ENCODE results near the gene BCO2.
"Not testable (repeated sequence)": the region's sequence is repeated elsewhere in the genome, so short reads cannot be mapped to it uniquely, and the experiment has no call there.

Gene BCO2

DNA sequence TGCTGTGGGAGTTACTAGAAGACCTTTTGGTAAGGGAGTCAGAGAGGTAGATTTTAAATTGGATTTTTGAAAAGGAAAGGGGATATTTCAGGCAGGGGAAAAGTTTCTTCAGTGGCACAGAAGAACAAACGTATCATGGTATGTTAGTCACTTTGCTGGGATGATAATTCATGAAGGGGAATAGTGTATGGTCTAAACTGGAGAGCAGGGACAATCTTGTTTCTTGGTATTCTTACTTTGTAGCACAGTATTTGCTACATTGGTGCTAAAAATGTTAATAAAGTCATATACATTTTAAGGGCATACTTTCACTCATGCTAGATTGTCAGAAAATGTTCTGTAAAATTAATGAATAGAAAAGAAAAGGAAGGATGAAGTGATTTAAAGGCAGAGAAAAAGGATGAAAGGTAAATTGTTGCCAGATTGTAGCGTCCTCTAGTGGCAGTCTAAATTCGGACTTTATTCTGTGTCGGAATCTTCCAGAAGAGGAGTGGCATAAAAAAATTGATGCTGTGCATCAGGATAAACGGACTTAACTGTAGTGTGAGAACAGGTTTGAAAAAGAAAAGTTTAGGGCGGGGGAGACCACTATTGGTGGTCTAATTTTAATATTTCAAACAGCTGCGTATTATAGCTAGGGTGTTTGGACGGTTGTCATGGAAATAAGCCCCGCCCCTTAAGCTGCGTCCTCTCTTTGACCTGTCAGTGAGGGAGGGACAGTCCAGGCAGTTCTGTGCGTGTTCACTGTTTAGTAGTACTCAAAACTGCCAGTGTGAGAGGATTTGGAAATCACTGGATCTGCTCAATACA lies at the start of gene BCO2:
TSS of gene BCO2 (plus strand) at position 724 of the 810 bp plus-strand sequence. CDS start 90 bp downstream, outside the sequence.
- Mint-ChIP-seq H3K4me1 (peaks cover 9% of the 10 kb centered on the region), H3K9me3 (no peaks in the 10 kb centered on the region), H3K27me3 (peaks cover 14% of the 10 kb centered on the region), H3K36me3 (no peaks in the 10 kb centered on the region), H3K27ac (peak within 1 kb of the TSS; percentile 30), H3K4me3 (peak within 1 kb of the TSS; percentile 27)

- no peaks in the 10 kb centered on the region for H3K36me3 Mint-ChIP-seq
- H3K27me3 Mint-ChIP-seq: no peaks in the 10 kb centered on the region
- no peaks in the 10 kb centered on the region for H3K9me3 Mint-ChIP-seq
- H3K4me3 Mint-ChIP-seq: no peak overlapping the region
- no peaks in the 10 kb centered on the region for H3K4me1 Mint-ChIP-seq
- no peak overlapping the region for H3K27ac Mint-ChIP-seq
Measured at GRCh38 chr11:112127056-112127455, 48.3 kb upstream of the BCO2 start.

GRCh38 chr11:112128483-112129121 lies 46.7 kb upstream of the BCO2 start:
- H3K4me1 Mint-ChIP-seq: no peaks in the 10 kb centered on the region
- no peaks in the 10 kb centered on the region for H3K27me3 Mint-ChIP-seq
- no peak overlapping the region for H3K27ac Mint-ChIP-seq
- no peaks in the 10 kb centered on the region for H3K36me3 Mint-ChIP-seq
- H3K9me3 Mint-ChIP-seq: no peaks in the 10 kb centered on the region
- H3K4me3 Mint-ChIP-seq: no peak overlapping the region

DNA sequence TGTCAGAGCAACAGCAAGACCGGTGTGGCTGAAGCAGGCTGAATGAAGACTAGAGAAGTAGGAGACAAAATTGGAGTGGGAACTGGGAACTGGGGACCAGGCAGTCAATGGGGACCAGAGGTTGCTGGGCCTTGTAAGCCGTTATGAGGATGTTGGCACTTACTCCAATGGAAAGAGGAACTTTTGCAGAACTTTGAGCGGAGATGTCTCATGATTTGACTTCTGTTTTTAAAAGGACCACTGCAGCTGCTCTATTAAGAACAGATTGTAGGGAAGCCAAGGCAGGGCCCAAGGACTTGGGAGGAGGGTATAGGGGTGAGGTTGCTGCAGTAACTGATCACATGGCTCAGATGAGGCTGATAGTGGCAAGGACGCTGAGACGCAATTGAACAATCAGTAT lies 45.7 kb upstream of the BCO2 start:
- Mint-ChIP-seq H3K36me3 (no peaks in the 10 kb centered on the region), H3K9me3 (no peaks in the 10 kb centered on the region), H3K4me1 (no peaks in the 10 kb centered on the region), H3K27me3 (no peaks in the 10 kb centered on the region), H3K4me3 (no peak overlapping the region), H3K27ac (no peak overlapping the region)

GRCh38 chr11:112132737-112133136 lies 42.6 kb upstream of the BCO2 start:
- Mint-ChIP-seq H3K36me3 (peaks cover 5% of the 10 kb centered on the region), H3K27me3 (no peaks in the 10 kb centered on the region), H3K27ac (no peak overlapping the region), H3K9me3 (no peaks in the 10 kb centered on the region), H3K4me3 (no peak overlapping the region), H3K4me1 (no peaks in the 10 kb centered on the region)

GRCh38 chr11:112134473-112134872 lies 40.8 kb upstream of the BCO2 start:
- Mint-ChIP-seq H3K4me3 (no peak overlapping the region), H3K4me1 (no peaks in the 10 kb centered on the region), H3K27ac (no peak overlapping the region), H3K36me3 (peaks cover 5% of the 10 kb centered on the region), H3K27me3 (no peaks in the 10 kb centered on the region), H3K9me3 (no peaks in the 10 kb centered on the region)

DNA sequence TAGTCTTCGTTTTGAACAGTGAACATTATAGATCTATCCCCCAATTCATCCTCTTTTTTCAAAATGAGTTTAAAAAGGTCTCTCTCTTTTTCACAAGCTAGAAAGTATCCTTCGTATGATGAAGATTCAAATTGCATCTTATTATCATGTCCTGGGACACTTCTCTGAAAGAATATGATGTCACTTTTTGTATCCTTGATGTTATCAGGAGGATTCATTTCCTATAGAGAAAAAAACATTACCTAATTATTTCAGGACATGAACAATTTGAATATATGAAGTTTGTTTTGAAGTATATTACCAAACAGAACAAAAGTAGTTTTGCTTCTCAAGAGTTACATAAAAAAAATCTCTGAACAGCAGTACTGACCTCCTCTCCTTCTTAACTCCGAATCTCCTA lies 31.7 kb upstream of the BCO2 start:
- H3K36me3 Mint-ChIP-seq: peaks cover 4% of the 10 kb centered on the region
- H3K9me3 Mint-ChIP-seq: peaks cover 4% of the 10 kb centered on the region

DNA sequence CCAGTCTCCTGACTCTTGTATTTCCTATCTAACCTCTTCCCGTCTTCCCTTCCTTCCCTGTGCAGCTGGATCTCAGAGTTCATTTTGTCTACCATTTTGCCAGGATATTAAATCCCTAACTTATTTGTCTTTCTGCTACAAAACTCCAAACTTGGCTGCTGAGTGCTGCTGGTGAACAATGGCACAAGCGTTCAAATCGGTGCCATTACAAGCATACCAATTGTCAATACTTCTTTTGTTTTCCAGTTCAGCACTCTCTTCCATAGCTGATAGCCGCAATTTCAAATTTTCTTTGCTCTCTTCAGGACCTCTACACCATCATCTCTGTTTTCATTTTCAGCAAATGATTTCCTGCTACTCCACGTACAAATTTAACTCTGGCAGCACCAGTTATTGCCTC lies 24.8 kb upstream of the BCO2 start:
- H3K4me3 Mint-ChIP-seq: no peak overlapping the region
- H3K27me3 Mint-ChIP-seq: no peaks in the 10 kb centered on the region
- no peaks in the 10 kb centered on the region for H3K36me3 Mint-ChIP-seq
- no peaks in the 10 kb centered on the region for H3K4me1 Mint-ChIP-seq
- H3K9me3 Mint-ChIP-seq: no peaks in the 10 kb centered on the region
- no peak overlapping the region for H3K27ac Mint-ChIP-seq

More for the DNA sequence above, 31.7 kb upstream of the BCO2 start:
- Mint-ChIP-seq H3K27me3 (no peaks in the 10 kb centered on the region), H3K4me3 (no peak overlapping the region), H3K4me1 (no peaks in the 10 kb centered on the region), H3K27ac (no peak overlapping the region)

GRCh38 chr11:112156153-112156955 lies 19.0 kb upstream of the BCO2 start:
- Mint-ChIP-seq H3K36me3 (no peaks in the 10 kb centered on the region), H3K9me3 (no peaks in the 10 kb centered on the region), H3K27ac (no peak overlapping the region), H3K4me1 (no peaks in the 10 kb centered on the region), H3K27me3 (peaks cover 3% of the 10 kb centered on the region), H3K4me3 (no peak overlapping the region)

- no peak overlapping the region for H3K27ac Mint-ChIP-seq
- no peaks in the 10 kb centered on the region for H3K36me3 Mint-ChIP-seq
- no peaks in the 10 kb centered on the region for H3K9me3 Mint-ChIP-seq
- H3K4me1 Mint-ChIP-seq: no peaks in the 10 kb centered on the region
- peaks cover 5% of the 10 kb centered on the region for H3K27me3 Mint-ChIP-seq
- no peak overlapping the region for H3K4me3 Mint-ChIP-seq
Measured at GRCh38 chr11:112156956-112157766, 18.2 kb upstream of the BCO2 start.

GRCh38 chr11:112159098-112160065 lies 15.9 kb upstream of the BCO2 start:
- Mint-ChIP-seq H3K9me3 (no peaks in the 10 kb centered on the region), H3K4me1 (peaks cover 4% of the 10 kb centered on the region), H3K36me3 (peaks cover 2% of the 10 kb centered on the region), H3K27ac (no peak overlapping the region), H3K27me3 (peaks cover 18% of the 10 kb centered on the region), H3K4me3 (no peak overlapping the region)

DNA sequence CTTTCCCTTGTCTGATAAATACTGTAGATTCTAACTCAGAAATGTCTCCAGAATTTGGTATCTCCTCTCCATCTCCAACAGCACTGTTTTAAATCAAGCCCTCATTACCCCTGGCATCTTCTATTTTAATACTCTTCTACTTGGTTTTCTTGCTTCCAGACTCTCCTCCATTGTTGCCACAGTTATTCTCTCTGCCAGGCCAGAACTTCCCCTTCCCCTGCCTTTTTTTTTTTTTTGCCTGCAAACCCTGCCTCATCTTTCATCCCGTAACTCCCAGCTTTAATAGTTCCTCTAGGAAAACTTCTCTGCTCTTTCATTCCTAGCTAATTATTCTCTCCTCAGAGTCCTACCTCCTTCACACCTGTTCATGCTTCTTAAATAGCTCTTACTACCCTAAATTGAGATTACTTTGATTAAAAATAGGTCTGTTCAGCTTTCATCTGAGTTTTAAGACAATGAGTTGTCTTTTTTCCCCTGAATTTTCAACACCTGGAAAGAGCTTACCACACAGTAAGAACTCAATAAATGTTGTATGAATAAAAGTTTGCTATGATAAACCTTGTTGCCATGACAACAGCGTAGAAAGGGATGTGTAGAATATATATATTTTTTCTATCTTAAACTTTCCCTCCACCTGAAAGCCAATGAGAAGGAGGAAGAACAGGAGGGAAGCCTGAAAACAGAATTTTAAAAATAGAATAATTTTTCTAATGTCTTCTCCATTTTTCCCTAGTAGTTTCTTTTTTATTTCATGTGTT lies 15.0 kb upstream of the BCO2 start:
- Mint-ChIP-seq H3K27me3 (peaks cover 22% of the 10 kb centered on the region), H3K27ac (no peak overlapping the region), H3K36me3 (peaks cover 2% of the 10 kb centered on the region), H3K9me3 (no peaks in the 10 kb centered on the region), H3K4me1 (peaks cover 4% of the 10 kb centered on the region), H3K4me3 (no peak overlapping the region)

DNA sequence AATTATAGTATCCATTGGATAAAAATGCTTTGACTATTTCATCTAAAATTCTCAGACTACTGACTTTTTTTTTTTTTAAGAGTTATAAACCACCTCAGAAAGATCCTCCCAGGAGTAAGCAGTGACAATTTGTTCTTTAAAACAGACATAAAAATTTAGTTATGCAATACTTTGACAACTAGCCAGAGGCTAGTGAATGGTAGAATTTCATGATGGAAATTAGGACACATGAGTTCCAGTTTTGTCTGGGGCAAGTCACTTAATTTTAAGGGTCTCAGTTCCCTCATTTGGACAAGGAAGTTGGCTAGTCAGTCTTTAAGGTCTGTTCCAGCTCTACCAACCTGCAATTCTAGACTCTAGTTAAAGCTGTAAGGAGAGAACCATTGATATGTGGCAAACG lies 14.3 kb upstream of the BCO2 start:
- Mint-ChIP-seq H3K9me3 (no peaks in the 10 kb centered on the region), H3K36me3 (peaks cover 2% of the 10 kb centered on the region), H3K4me1 (peaks cover 4% of the 10 kb centered on the region), H3K27ac (no peak overlapping the region), H3K27me3 (peaks cover 22% of the 10 kb centered on the region), H3K4me3 (no peak overlapping the region)

DNA sequence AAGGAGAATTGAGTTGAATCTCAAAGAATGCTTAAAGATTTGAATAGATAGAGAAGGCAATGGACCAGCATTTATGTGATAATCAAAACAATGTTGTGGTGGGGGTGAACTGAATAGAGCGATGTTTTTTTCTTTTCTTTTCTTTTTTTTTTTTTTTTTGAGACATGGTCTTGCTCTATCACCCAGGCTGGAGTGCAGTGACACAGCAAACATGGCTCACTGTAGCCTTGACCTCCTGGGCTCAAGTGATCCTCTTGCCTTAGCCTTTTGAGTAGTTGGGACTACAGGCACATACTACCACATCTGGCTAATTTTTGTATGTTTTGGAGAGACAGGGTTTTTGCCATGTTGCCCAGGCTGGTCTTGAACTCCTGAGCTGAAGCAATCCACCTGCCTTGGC lies 13.1 kb upstream of the BCO2 start:
- peaks cover 24% of the 10 kb centered on the region for H3K27me3 Mint-ChIP-seq
- not testable (repeated sequence) for H3K36me3 Mint-ChIP-seq, H3K4me1 Mint-ChIP-seq, H3K4me3 Mint-ChIP-seq, H3K27ac Mint-ChIP-seq, H3K9me3 Mint-ChIP-seq
